ENCODE results near the gene SRPRA.
A peak's percentile ranks its signal among the peaks of the same experiment; 100 is the strongest.

Gene SRPRA, protein sequence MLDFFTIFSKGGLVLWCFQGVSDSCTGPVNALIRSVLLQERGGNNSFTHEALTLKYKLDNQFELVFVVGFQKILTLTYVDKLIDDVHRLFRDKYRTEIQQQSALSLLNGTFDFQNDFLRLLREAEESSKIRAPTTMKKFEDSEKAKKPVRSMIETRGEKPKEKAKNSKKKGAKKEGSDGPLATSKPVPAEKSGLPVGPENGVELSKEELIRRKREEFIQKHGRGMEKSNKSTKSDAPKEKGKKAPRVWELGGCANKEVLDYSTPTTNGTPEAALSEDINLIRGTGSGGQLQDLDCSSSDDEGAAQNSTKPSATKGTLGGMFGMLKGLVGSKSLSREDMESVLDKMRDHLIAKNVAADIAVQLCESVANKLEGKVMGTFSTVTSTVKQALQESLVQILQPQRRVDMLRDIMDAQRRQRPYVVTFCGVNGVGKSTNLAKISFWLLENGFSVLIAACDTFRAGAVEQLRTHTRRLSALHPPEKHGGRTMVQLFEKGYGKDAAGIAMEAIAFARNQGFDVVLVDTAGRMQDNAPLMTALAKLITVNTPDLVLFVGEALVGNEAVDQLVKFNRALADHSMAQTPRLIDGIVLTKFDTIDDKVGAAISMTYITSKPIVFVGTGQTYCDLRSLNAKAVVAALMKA

DNA sequence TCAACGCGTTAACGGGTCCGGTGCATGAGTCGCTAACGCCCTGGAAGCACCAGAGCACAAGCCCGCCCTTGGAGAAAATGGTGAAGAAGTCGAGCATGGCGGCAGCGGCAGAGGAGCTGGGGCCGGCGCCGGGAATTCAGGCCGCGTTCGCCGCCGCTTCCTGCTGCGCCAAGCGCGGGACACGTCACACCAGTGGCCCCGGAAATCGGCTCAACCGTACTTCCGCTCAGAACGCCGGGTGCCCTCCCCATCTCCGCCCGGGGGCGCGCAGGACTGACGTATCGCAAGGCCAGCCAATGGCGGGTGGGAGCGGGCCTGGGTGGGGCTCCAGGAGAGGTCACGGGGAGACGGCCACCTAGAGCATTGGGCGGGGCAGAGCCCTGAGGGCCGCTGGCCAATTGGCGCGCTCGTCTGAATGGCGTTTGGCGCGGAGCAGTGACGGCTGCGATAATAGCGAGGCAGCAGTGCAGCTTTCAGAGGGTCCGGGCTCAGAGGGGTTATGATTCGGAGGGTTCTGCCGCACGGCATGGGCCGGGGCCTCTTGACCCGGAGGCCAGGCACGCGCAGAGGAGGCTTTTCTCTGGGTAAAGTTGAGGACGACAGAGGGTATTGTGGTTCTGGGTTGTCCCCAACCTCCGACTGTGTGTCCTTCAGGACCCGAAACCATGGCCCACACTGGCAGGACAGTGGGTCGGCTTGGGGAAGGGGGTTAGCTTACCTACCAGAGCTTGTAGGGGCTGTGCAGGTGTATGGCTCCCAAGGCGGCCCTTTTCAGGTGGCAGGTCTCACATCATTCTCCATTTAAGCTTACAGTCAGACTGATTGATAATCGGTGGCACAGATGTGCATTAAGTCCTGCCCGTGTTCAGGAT, at the start of gene SRPRA, which contains the start of gene FOXRED1:
TSS of gene SRPRA (minus strand) at position 188 of the 872 bp plus-strand sequence. CDS start at position 97, 91 bp downstream.
TSS of gene FOXRED1 (plus strand) at position 447 of the 872 bp plus-strand sequence. CDS start at position 500, 53 bp downstream.
- TF ChIP-seq, protein P1, sequence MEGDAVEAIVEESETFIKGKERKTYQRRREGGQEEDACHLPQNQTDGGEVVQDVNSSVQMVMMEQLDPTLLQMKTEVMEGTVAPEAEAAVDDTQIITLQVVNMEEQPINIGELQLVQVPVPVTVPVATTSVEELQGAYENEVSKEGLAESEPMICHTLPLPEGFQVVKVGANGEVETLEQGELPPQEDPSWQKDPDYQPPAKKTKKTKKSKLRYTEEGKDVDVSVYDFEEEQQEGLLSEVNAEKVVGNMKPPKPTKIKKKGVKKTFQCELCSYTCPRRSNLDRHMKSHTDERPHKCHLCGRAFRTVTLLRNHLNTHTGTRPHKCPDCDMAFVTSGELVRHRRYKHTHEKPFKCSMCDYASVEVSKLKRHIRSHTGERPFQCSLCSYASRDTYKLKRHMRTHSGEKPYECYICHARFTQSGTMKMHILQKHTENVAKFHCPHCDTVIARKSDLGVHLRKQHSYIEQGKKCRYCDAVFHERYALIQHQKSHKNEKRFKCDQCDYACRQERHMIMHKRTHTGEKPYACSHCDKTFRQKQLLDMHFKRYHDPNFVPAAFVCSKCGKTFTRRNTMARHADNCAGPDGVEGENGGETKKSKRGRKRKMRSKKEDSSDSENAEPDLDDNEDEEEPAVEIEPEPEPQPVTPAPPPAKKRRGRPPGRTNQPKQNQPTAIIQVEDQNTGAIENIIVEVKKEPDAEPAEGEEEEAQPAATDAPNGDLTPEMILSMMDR (conservative IDR thresholded peaks at IDR 0.05; ENCODE audit: low read depth, low read length), result no peak
- H3K4me3 ChIP-seq (ENCODE audit: low read depth, low read length), result peak within 1 kb of the TSS; percentile 98
- DNase-seq (ENCODE audit: low read depth), result peak; percentile 99

GRCh38 chr11:126317756-126318573, 49.3 kb upstream of the SRPRA start:
- peak; percentile 87 for DNase-seq (ENCODE audit: low read depth)
- peak overlapping the region; percentile 21 for H3K4me3 ChIP-seq (ENCODE audit: low read depth, low read length)
- TF ChIP-seq, protein P1 (conservative IDR thresholded peaks at IDR 0.05; ENCODE audit: low read depth, low read length), result no peak

DNA sequence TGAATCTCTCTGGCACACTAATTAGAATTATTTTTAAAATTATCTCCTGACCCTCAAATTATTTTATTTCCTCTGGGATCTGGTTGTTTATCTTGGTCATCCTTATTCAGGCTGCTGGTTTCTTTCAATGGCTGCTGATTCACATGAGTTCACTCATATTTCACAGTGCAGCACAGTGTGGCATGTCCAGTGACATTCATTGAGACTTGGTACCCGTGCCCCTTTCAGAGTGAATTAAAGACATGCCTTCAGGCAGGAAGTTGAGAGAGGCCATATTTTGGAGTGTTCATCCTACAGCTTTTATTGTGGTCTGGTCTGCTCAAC, 48.7 kb upstream of the SRPRA start:
- DNase-seq (ENCODE audit: low read depth), result no peak
- no peak overlapping the region for H3K4me3 ChIP-seq (ENCODE audit: low read depth, low read length)
- TF ChIP-seq, protein P1 (conservative IDR thresholded peaks at IDR 0.05; ENCODE audit: low read depth, low read length), result no peak

- no peak for DNase-seq (ENCODE audit: low read depth)
- H3K4me3 ChIP-seq (ENCODE audit: low read depth, low read length), result no peak overlapping the region
- TF ChIP-seq, protein P1 (conservative IDR thresholded peaks at IDR 0.05; ENCODE audit: low read depth, low read length), result no peak
Observed at GRCh38 chr11:126313826-126314225, 45.1 kb upstream of the SRPRA start.

DNA sequence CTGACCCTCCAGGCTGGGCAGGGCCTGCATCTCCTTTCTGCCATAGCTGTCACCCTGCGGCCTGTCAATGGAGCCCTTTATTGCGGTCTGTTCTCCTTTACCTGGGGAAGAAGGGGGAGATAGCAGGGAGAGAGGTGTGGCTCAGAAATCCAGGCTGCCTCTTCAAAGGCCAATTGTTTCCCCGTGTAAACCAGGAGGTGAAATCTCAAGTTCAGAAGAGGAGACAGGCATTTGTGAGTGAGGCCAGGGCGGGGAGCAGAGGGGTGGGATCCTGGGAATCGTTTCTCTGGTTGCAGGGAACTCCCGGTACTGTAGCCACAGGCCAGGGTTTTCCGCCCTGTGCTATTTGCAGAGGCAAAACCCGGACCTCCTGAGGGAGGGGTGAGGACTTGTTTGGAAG, 44.3 kb upstream of the SRPRA start:
- TF ChIP-seq, protein P1 (conservative IDR thresholded peaks at IDR 0.05; ENCODE audit: low read depth, low read length), result no peak
- H3K4me3 ChIP-seq (ENCODE audit: low read depth, low read length), result no peak overlapping the region
- no peak for DNase-seq (ENCODE audit: low read depth)
